SK-N-SH treated with all-trans-retinoic acid at 6 μM for 48 hours (cell line): ENCODE measurements around the gene HESX1.

Source experiments
- BACH2 ChIP-seq: fragments of 250-450 bp; sonication (Bioruptor Pico); IDR thresholded peaks from 2 replicates; pipeline ENCODE4 v1.9.0; 2021; ENCODE audit warnings: mild to moderate bottlenecking, borderline replicate concordance
- CSDC2 ChIP-seq: fragments of 250-450 bp; sonication (Bioruptor Pico); IDR thresholded peaks from 2 replicates; pipeline ENCODE4 v1.5.0; 2020; ENCODE audit warnings: mild to moderate bottlenecking, moderate library complexity
- GLIS3 ChIP-seq: fragments of 250-450 bp; sonication (Bioruptor Pico); IDR thresholded peaks from 2 replicates; pipeline ENCODE4 v1.5.0; 2020; ENCODE audit warnings: mild to moderate bottlenecking, moderate library complexity
- OSR1 ChIP-seq: fragments of 250-450 bp; sonication (Bioruptor Pico); IDR thresholded peaks from 2 replicates; pipeline ENCODE4 v1.8.0; 2022; ENCODE audit warnings: moderate library complexity, mild to moderate bottlenecking, inconsistent platforms
- PATZ1 ChIP-seq: fragments of 250-450 bp; sonication (Bioruptor Pico); IDR thresholded peaks from 2 replicates; pipeline ENCODE4 v1.8.0; 2020; ENCODE audit warnings: mild to moderate bottlenecking, moderate library complexity, borderline replicate concordance
- PPARA ChIP-seq: fragments of 250-450 bp; sonication (Bioruptor Pico); IDR thresholded peaks from 2 replicates; pipeline ENCODE4 v1.5.0; 2020; ENCODE audit warnings: mild to moderate bottlenecking, borderline replicate concordance
- SNAI2 ChIP-seq: fragments of 250-450 bp; sonication (Bioruptor Pico); IDR thresholded peaks from 2 replicates; pipeline ENCODE4 v1.5.0; 2020; ENCODE audit warnings: mild to moderate bottlenecking, moderate library complexity
- TSHZ2 ChIP-seq: fragments of 250-450 bp; sonication (Bioruptor Pico); IDR thresholded peaks from 2 replicates; pipeline ENCODE4 v1.5.0; 2020; ENCODE audit warnings: mild to moderate bottlenecking, moderate library complexity
- ZFP3 ChIP-seq: fragments of 250-450 bp; sonication (Bioruptor Pico); IDR thresholded peaks from 2 replicates; pipeline ENCODE4 v1.5.0; 2020; ENCODE audit warnings: mild to moderate bottlenecking, moderate library complexity
- ZFP30 ChIP-seq: fragments of 450-650 bp; formaldehyde crosslinking; IDR thresholded peaks from 2 replicates; pipeline ENCODE4 v1.5.0; 2022; ENCODE audit warnings: mild to moderate bottlenecking, moderate library complexity

GRCh38 chr3:57169108-57169507 is 30.7 kb downstream of the HESX1 start:
- TF ChIP-seq BACH2 (CRISPR knock-in tag), result no peak
- TF ChIP-seq PPARA (CRISPR knock-in tag), result no peak
- no peak for TF ChIP-seq CSDC2 (CRISPR knock-in tag)
- TF ChIP-seq ZFP3 (CRISPR knock-in tag), result no peak
- TF ChIP-seq PATZ1 (CRISPR knock-in tag), result no peak
- no peak for TF ChIP-seq SNAI2
- TF ChIP-seq OSR1 (CRISPR knock-in tag), result no peak
- TF ChIP-seq ZFP30, result no peak
- no peak for TF ChIP-seq GLIS3 (CRISPR knock-in tag)
- no peak for TF ChIP-seq TSHZ2 (CRISPR knock-in tag)
